Choroid plexus epithelial cell (primary cell): ENCODE data around the gene DUOX1.

Experiments used
- DNase-seq: peaks from one replicate; pipeline ENCODE4 v3.0.0-alpha.2; 2010; ENCODE audit warnings: low read depth
- H3K4me3 ChIP-seq: 2 replicates; pipeline ENCODE4 v1.5.1; 2011; ENCODE audit warnings: low read depth, mild to moderate bottlenecking, control low read depth, low read length, moderate library complexity
- CTCF ChIP-seq: conservative IDR thresholded peaks from 2 replicates; pipeline ENCODE4 v1.5.1; 2011; ENCODE audit warnings: low read depth, mild to moderate bottlenecking, control low read depth, inconsistent platforms, low read length, moderate library complexity

Gene DUOX1

GRCh38 chr15:45185903-45186770 is 56.3 kb downstream of the DUOX1 start:
- no peak for TF ChIP-seq CTCF
- DNase-seq: no peak
- no peak overlapping the region for H3K4me3 ChIP-seq

DNA sequence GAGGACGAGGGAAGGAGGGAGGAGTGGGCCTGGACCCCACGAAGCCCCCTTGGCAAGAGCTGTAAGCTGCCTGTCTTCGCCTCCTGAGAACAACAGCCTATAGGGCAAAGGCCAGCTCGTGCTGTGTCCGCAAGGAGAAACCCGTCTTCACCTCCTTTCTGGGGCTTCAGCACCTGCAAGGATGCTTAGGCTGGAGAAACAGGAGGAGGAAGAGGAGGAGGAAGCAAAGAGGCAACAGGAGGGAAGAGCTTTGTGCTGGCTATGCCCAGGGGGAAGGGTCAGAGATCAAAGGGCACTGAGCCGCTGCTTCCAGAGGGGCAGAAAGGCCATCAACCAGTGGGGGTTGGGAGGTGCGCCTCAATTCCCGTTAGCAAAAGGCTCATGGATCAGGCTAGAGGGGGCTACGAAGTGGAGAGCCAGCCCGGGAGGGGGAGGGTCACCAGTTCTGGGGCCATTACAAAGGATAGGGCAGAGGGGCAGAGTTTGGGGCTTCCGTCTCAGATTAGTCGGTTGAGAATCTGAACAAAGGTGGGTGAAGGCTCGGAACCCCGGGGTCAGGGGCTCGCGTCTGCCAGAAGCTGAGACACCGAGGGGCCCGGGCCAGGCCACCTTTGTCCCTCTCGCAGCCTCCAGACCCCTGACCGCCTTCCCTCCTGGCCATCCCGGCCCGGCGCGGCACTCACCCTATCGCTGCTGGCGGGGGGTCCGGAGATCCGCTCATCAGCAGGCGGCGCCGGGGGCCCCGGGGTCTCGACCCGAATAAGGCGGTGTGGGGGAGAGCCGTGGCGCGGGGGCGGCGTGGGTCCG is 57.2 kb downstream of the DUOX1 start:
- TF ChIP-seq CTCF: no peak
- DNase-seq: no peak
- peak overlapping the region; percentile 62 for H3K4me3 ChIP-seq

- TF ChIP-seq CTCF: no peak
- DNase-seq: no peak
- peak overlapping the region; percentile 62 for H3K4me3 ChIP-seq
Measured at GRCh38 chr15:45187578-45187893, 57.7 kb downstream of the DUOX1 start.

DNA sequence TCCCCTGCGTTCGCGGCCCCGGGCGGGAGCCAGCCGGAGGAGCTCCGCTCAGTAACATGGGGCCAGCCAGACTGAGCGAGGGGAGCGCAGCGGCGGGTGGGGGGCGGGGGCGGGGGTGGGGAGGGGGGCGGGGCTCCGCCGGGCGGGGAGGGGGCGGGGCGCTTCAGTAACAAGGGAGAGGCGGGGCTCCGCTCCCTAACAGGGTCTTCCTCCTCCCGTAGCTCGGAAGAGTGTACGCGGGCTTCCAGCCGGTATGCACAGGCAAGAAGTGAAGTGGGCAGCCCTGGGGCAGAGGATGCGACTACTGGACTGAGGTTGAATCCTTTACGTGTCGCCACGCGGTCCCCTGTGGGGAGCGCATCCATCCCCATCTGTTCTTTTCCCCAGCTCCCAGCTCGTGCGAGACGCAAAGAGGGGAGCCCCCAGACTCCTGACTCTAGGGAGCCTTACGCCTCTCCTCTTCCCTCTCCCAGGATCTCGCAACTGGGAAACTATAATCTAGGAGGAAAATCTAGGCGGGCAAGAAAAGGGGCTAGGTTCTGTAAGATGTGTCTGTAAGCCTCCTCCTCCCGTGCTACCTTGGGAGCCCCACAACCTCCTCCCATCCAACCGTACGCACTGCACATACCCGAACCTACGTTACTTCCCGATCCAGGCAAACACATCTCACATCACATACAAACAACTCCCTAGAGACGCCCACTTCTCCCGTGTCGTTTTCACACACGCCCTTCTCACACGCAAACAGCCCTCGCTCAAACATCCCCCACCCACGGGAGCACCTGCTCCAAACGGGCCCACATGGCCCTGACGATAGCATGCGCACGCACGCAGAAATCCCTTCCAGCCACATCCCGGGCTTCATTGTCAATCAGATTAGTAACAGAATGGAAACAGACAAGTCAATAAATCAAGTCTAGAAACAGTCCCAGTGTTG is 58.4 kb downstream of the DUOX1 start, which contains the start of gene SHF:
TSS of gene SHF (minus strand) at position 73 of the 937 bp plus-strand sequence. CDS start at position 58, 15 bp downstream.
- no peak for TF ChIP-seq CTCF
- peak within 1 kb of the TSS; percentile 62 for H3K4me3 ChIP-seq
- peak; percentile 24 for DNase-seq

DNA sequence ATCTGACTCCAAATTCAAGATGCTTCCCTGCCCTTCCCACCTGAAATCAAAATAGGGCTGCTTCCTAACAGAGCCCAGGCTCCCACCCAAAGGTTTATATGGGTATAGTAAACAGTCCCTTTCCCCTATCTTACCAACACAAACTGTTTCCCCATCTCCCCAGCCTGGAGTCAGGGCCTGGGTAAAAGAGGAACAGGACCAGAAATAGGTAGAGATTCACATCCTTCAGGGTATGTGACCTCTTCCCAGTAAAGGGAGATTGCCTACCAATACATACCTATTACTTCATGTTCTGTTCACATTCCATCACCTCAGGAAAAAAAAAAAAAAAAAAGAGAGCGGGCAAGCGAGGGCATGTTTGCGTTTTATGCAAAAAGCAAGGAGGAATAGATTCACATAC is 67.7 kb downstream of the DUOX1 start:
- no peak overlapping the region for H3K4me3 ChIP-seq
- no peak for TF ChIP-seq CTCF
- DNase-seq: no peak

- peak; percentile 99 for DNase-seq
- peak overlapping the region; percentile 90 for H3K4me3 ChIP-seq
- peak; percentile 87 for TF ChIP-seq CTCF
Measured at GRCh38 chr15:45198337-45199135, 68.7 kb downstream of the DUOX1 start.
